GM21423 (cell line): ENCODE data around the gene IGDCC3.
A peak's percentile ranks its signal among the peaks of the same experiment; 100 is the strongest.

Experiments
- ATAC-seq: cut with Tn5 transposase; IDR thresholded peaks from one replicate; pipeline ENCODE4 v1.9.1; 2021; ENCODE audit warnings: mild to moderate bottlenecking, moderate library complexity; ENCODE audit not compliant: unreplicated experiment

Gene IGDCC3

GRCh38 chr15:65377976-65378366 lies at the start of gene IGDCC3:
Gene IGDCC3 (minus strand): TSS chr15:65378002. CDS start chr15:65377788, 214 bp downstream.
- ATAC-seq = no peak

- no peak for ATAC-seq
These were observed 48.5 kb upstream of the IGDCC3 start for GRCh38 chr15:65426216-65426853.

- no peak for ATAC-seq
These were observed 46.9 kb upstream of the IGDCC3 start for GRCh38 chr15:65424683-65425082.

GRCh38 chr15:65423976-65424679 lies 46.3 kb upstream of the IGDCC3 start:
- ATAC-seq = no peak

- ATAC-seq = no peak
These were observed 45.6 kb upstream of the IGDCC3 start for GRCh38 chr15:65423150-65423975.

GRCh38 chr15:65421360-65422215 lies 43.8 kb upstream of the IGDCC3 start:
- no peak for ATAC-seq

GRCh38 chr15:65420975-65421359 lies 43.2 kb upstream of the IGDCC3 start:
- no peak for ATAC-seq

- ATAC-seq = no peak
These were observed 40.8 kb upstream of the IGDCC3 start for GRCh38 chr15:65418596-65418995.

GRCh38 chr15:65416845-65417416 lies 39.1 kb upstream of the IGDCC3 start:
- no peak for ATAC-seq

GRCh38 chr15:65414841-65415621 lies 37.2 kb upstream of the IGDCC3 start:
- no peak for ATAC-seq

- ATAC-seq = no peak
These were observed 36.0 kb upstream of the IGDCC3 start for GRCh38 chr15:65413760-65414144.

GRCh38 chr15:65413051-65413759 lies 35.4 kb upstream of the IGDCC3 start:
- no peak for ATAC-seq

- no peak for ATAC-seq
These were observed 34.8 kb upstream of the IGDCC3 start for GRCh38 chr15:65412556-65412955.

GRCh38 chr15:65411465-65412071 lies 33.8 kb upstream of the IGDCC3 start:
- no peak for ATAC-seq

GRCh38 chr15:65410972-65411371 lies 33.2 kb upstream of the IGDCC3 start:
- no peak for ATAC-seq

GRCh38 chr15:65410036-65410435 lies 32.2 kb upstream of the IGDCC3 start:
- no peak for ATAC-seq

- peak; percentile 52 for ATAC-seq
These were observed 31.3 kb upstream of the IGDCC3 start for GRCh38 chr15:65409036-65409631.

GRCh38 chr15:65408324-65409035 lies 30.7 kb upstream of the IGDCC3 start:
- no peak for ATAC-seq
